Measurements from ENCODE around the gene GSG1.
"Not testable (repeated sequence)": the region's sequence is repeated elsewhere in the genome, so short reads cannot be mapped to it uniquely, and the experiment has no call there.

GSG1 gene

GRCh38 chr12:13090054-13090453 is 13.4 kb downstream of the GSG1 start:
- FAIRE-seq: no peak

DNA sequence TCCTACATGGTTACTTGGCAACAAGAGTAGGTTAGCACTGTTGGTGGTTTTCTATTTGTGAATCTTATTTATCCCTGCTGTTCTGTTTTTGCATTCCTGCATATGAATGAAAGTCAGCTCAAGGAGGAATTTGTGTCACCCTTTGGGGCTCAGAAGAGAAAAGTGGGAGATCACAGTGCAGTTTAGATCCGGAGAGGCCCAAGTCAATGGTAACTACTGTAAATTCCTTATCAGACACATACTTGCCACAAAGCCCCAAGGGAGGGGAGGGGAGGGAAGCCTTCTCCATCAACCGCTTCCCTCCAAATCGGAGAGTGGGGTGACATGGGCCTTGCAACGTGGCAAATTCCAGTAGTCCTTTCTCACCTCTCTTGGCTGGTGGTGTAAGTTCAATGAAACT is 15.0 kb downstream of the GSG1 start:
- FAIRE-seq: no peak

DNA sequence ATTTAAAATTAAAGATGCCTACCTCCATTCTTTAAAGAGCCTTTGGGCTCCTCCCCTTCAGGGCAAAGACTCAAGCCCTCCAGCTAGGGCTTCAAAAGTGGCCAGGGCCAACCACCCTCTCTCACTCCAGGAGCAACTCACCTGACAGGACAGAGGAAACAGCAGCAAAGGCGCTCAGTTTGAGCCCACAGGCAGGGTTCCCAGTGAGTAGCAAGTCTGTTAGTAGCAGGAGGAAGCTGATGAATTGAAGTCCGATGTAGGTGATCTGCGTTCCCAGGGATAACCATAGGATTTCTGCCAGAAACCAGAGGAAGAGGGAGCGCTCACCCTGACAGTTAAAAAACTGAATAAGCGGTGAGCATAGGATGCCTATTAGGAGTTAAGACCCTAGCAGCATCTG is 15.7 kb downstream of the GSG1 start:
- no peak for FAIRE-seq

- FAIRE-seq: no peak
Observed at GRCh38 chr12:13085968-13086686, 17.3 kb downstream of the GSG1 start.

DNA sequence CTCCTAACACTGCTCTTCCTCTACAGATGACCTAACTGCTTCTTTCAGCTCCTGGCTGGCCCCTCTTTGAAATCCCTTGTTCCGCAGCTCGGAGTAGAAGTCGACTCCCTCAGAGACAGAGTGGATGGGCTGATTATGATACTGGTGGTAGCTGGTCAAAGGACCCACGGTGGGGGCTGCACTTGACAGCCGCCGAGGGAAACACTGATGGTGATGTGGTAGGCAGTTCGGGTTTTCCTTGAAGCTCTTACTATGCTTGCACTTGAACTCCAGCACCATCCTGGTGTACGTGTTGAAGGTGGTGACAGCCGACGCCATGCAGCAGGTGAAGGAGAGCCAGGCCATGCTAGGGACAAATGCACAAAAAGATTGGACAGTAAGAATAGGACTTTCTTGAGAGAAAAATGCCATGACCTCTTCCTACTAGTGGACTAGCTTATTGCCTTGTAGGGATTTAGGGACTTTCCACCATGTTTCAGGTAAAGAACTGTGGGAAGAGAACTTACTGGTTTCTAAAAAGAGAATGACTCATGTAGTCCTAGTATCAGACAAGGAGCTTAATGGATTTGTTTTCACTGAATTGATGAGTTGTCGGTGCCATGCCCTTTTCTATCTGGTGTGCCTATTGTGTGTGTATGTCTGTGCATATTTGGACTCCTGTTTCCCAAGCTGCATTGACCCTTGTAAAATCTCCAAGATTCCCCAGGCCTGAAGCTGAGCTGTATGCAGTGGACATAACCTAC is 18.4 kb downstream of the GSG1 start:
- FAIRE-seq: no peak

DNA sequence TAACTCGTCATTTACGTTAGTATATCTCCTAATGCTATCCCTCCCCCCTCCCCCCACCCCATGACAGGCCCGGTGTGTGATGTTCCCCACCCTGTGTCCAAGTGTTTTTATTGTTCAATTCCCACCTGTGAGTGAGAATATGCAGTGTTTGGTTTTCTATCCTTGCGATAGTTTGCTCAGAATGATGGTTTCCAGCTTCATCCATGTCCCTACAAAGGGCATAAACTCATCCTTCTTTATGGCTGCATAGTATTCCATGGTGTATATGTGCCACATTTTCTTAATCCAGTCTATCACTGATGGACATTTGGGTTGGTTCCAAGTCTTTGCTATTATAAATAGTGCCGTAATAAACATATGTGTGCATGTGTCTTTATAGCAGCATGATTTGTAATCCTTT is 19.8 kb downstream of the GSG1 start:
- not testable (repeated sequence) for FAIRE-seq

- no peak for FAIRE-seq
Observed at GRCh38 chr12:13082861-13083260, 20.6 kb downstream of the GSG1 start.

DNA sequence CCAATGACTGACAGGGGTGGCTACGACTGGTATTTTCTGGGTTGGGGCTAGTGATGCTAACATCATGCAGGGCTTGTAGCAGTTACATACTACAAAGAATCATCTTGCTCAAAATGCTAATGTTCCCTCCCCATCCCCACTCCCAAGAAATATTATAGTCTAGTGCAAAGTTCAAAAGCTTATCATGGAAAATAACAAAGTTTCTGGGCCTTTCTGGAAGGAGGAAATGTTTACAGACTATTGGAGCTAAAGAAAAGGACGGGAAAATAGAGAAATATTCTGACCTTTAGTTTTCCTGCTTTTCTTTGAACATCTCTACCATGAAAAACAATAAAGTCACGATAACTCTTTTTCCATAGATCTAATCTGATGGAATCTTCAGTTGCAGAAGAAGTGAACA is 23.2 kb downstream of the GSG1 start:
- no peak for FAIRE-seq

DNA sequence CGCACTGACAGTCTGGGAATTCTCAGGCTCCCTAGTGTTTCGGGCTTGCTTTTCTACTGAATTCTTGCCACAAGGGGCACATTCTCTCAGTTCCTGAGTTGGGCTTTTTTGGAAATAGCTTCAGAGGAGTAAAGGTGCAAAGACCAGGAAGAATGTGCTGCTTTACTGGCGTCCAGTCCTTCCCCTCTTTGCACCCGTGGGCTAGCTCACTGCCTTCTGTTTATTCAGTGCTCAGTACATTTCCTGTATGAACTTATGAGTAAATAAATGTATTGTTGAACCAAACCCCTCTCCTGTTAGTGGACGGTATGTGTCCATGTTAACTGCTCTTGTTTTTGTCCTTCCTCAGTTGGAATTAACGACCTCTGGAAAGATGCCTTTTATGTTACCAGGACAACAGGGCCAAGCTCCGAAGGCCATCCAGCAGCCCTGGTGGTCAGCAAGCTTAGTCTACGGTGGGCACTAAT is 24.0 kb downstream of the GSG1 start:
- no peak for FAIRE-seq

- FAIRE-seq: no peak
Observed at GRCh38 chr12:13075786-13076570, 27.5 kb downstream of the GSG1 start.

DNA sequence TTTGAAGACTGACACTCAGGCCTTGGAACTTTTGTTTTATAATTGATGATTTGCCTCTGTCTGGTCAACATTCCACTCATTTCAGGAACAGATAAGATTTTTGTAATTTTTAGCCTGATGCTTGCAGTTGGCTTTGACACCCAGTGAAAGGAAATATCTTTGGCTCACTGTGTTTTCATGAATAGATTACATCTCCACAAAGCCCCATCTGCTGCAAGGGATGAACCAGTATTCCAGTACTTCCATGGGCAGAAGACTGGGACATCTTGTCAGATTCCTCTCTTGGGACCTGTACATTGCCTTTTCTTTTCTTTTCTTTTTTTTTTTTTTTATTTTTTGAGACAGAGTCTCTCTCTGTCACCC is 28.4 kb downstream of the GSG1 start:
- no peak for FAIRE-seq

- FAIRE-seq: no peak
Observed at GRCh38 chr12:13074396-13075117, 28.9 kb downstream of the GSG1 start.

DNA sequence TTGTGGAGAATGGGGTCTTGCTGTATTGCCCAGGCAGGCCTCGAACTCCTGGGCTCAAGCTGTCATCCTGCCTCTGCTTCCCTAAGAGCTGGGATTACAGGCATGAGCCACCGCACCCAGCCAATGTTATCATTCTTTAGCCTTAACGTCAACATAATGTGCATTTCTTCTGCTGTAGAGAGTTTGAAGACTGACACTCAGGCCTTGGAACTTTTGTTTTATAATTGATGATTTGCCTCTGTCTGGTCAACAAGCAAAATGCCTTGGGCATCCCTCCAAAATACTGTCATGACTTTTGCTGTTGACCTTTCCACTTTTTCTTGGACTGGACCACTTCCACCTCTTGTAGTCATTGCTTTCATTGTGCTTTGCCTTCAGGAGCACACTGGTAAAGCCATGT is 30.3 kb downstream of the GSG1 start:
- no peak for FAIRE-seq

DNA sequence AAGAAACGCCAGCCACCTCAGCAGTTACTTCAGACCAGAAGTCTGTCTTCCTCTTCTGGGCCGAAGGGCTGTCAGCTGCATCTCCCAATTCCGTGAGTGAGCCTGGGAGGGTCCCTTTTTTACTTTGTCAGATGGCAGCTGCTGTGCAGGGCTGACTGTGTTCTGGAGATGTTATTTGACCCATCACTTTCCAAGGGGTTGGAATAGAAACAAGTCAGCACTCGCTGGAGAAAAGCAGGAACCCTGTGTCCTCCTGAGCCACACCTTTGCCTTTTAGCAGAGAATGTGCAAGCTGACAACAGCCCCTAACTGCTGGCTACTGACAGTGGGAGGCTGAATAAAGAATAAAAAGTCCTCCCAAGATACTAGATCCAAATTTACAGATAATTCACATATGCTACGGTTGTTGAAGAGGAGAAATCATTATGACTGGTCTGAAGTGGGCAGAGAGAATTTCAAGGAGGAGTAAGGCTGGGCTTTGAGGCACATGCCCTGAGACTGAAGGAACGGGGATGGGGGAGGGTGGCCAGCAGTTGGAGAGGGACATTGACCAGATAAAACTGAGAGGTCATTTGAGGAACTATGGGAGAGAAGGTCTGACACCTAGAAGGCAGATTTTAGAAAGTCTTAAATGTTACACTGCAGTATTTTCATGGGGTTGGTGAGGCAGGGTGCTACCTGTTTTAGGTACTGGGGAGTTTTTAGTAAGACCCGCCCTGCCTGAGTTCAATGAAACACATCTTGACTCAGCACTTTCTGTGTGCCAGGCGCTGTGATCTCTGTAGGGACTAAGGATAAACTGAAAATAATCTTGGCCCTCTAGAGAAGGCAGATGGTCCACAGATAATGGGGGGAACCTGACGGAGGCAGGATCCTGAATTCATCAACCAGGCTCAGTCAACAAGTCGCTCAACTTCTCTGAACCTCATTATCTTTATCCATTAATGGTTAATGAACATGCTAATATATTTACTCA is 31.9 kb downstream of the GSG1 start:
- no peak for FAIRE-seq

- FAIRE-seq: no peak
Observed at GRCh38 chr12:13069380-13069779, 34.1 kb downstream of the GSG1 start.

GRCh38 chr12:13067322-13067721 is 36.1 kb downstream of the GSG1 start:
- FAIRE-seq: no peak

- FAIRE-seq: no peak
Observed at GRCh38 chr12:13066459-13066858, 37.0 kb downstream of the GSG1 start.

DNA sequence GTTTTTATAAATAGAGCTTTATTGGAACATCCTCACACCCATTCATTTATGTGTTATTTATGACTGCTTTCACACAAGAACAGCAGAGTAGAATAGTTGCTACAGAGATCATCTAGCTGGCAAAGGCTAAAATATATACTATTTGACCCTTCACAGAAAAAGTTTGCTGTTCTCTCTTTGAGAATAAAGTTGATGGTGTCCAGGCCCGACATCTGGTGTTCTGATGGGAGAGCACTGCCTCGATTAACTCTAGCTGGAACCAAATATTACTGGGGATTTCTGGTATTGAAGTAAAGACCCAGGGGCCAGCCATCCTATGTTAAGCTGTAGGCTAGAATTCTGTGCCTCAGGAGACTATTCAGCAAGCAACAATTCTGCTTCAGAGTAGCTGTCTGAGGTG is 37.5 kb downstream of the GSG1 start:
- FAIRE-seq: no peak

- no peak for FAIRE-seq
Observed at GRCh38 chr12:13062669-13063068, 40.8 kb downstream of the GSG1 start.

DNA sequence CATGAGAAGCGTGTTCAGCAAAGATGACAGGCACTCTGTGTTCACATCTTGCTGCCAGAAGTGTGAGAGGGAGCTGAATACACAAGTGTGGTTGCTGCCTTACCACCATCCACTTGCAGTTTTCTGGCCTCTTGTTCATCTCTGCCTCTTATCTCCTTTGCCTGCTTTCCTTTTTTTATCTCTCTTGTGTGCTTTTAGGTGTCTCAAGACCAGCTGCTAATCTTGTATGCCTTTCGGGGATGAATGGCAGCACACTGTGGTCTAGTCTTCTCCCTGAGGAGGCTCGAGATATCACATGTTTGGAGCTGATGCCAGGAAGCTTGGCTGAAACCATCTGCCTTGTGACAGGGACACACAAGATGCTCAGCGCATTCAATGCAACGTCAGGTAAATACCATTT is 42.1 kb downstream of the GSG1 start:
- no peak for FAIRE-seq

GRCh38 chr12:13060581-13060980 is 42.9 kb downstream of the GSG1 start:
- no peak for FAIRE-seq

DNA sequence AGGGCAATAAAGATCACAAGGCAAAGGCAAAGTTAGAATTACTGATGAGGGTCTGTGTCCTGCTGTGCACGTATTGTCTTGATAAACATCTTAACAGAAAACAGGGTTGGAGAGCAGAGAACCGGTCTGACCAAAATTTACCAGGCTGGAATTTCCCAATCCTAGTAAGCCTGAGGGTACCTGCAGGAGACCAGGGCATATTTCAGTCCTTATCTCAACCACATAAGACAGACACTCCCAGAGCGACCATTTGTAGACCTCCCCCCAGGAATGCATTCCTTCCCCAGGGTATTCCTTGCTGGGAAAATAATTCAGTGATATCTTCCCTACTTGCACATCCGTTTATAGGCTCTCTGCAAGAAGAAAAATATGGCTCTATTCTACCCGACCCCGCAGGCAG is 49.9 kb downstream of the GSG1 start:
- FAIRE-seq: not testable (repeated sequence)

Data from G401.6 (cell line).